Fibroblast of lung (primary cell): ENCODE results near the gene SPOCK1.

ENCODE experiments used
- CTCF ChIP-seq, 2 donors: IDR thresholded peaks in 1 of 2; conservative IDR thresholded peaks in 1 of 2; 1 replicate in 1 of 2; 2 replicates in 1 of 2; pipeline ENCODE4 v1.5.1; 2011 to 2012; ENCODE audit warnings: low read length in 2 of 2, control low read depth in 1 of 2, inconsistent platforms in 1 of 2, low read depth in 1 of 2, mild to moderate bottlenecking in 1 of 2
- EZH2 ChIP-seq: IDR thresholded peaks from 2 replicates; pipeline ENCODE4 v1.5.1; 2012; ENCODE audit warnings: low read length, control low read depth, mild to moderate bottlenecking; ENCODE audit errors: missing control alignments

DNA sequence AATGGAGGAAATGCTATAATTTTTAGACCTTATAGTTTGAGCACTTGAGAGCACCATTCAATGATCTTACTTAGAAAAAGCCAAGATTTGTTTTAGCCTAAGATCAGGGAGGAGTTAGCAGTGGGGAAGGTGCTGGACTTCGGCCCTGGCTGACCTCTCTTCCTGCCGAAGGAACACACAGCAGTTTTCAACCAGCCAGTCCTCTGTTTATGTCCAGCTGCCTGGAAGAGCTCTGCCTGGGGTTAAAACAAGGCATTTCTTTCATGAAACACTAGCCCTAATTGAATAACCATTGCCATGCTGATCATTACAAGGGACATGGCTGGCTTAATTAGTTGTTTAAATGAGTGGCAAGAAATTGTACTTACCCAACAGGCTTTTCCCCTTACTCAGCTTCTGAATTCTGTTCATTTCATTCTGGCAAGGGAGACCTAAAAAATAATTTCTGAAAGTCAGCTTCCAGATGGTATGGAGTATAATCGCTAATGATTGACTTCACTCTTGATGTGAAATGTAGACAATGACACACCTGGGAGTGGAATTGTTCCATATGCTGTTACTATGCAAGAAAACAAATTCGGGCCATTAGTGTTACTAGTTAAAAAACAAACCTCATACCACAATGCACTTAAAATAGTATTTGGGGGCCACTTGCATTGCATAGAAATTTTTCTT, 514.2 kb downstream of the SPOCK1 start:
- TF ChIP-seq CTCF (conservative IDR thresholded peaks at IDR 0.05 in 1 of 2, IDR thresholded peaks at IDR 0.05 in 1 of 2; ENCODE audit: low read depth in 1 of 2, low read length in 2 of 2) (no peak), EZH2 (no peak)
